Neural cell (in vitro differentiated cells): Measurements from ENCODE around the gene HADH. TPM values are rescaled to one million over a fixed set of nuclear protein-coding genes. Genes with fewer than 3 reads are reported as not detected.
"Not testable (repeated sequence)": the region's sequence is repeated elsewhere in the genome, so short reads cannot be mapped to it uniquely, and the experiment has no call there.

Experiments
- H2AFZ ChIP-seq: fragments of 200-600, 300-800 bp; sonication (generic), shearing (Covaris generic); 2 replicates; pipeline ENCODE4 v1.6.0; 2014; ENCODE audit warnings: low read depth, mild to moderate bottlenecking, antibody characterized with exemption, low read length, moderate library complexity
- H3F3A ChIP-seq: fragments of 200-600 bp; shearing (Covaris generic); 2 replicates; pipeline ENCODE4 v1.6.1; 2016; ENCODE audit warnings: mild to moderate bottlenecking, moderate library complexity, mixed read lengths, antibody characterized with exemption, low read length; ENCODE audit not compliant: insufficient read depth, poor library complexity, severe bottlenecking
- H3K27ac ChIP-seq: fragments of 200-600, 300-800 bp; sonication (generic), shearing (Covaris generic); 2 replicates; pipeline ENCODE4 v1.5.1; 2014; ENCODE audit warnings: mild to moderate bottlenecking, low read length, moderate library complexity
- H3K27me3 ChIP-seq: fragments of 300-800, 200-600 bp; sonication (generic), shearing (Covaris generic); 2 replicates; pipeline ENCODE4 v1.6.0; 2014; ENCODE audit warnings: mild to moderate bottlenecking, low read depth, low read length, moderate library complexity; ENCODE audit not compliant: insufficient read depth
- H3K36me3 ChIP-seq: fragments of 300-800, 200-600 bp; sonication (generic), shearing (Covaris generic); 2 replicates; pipeline ENCODE4 v1.5.1; 2014; ENCODE audit warnings: mild to moderate bottlenecking, antibody characterized with exemption, low read length, moderate library complexity; ENCODE audit not compliant: insufficient read depth
- H3K4me2 ChIP-seq: fragments of 300-800, 200-600 bp; sonication (generic), shearing (Covaris generic); 2 replicates; pipeline ENCODE4 v1.6.0; 2014; ENCODE audit warnings: mild to moderate bottlenecking, low read length
- H3K4me3 ChIP-seq: fragments of 300-800, 200-600 bp; sonication (generic), shearing (Covaris generic); 2 replicates; pipeline ENCODE4 v1.5.1; 2014; ENCODE audit warnings: mild to moderate bottlenecking, low read length, moderate library complexity
- H3K79me2 ChIP-seq: fragments of 200-600 bp; shearing (Covaris generic); replicated peaks from 2 replicates; pipeline ENCODE4 v1.6.0; 2014; ENCODE audit warnings: mild to moderate bottlenecking, low read length, moderate library complexity; ENCODE audit not compliant: insufficient read depth
- H3K9ac ChIP-seq: fragments of 300-800, 200-600 bp; sonication (generic), shearing (Covaris generic); 2 replicates; pipeline ENCODE4 v1.6.1; 2016; ENCODE audit warnings: mild to moderate bottlenecking, low read length, mixed read lengths
- H3K9me2 ChIP-seq: fragments of 200-600 bp; shearing (Covaris generic); 2 replicates; pipeline ENCODE4 v1.6.1; 2016; ENCODE audit warnings: mild to moderate bottlenecking, low read length, mixed read lengths; ENCODE audit not compliant: insufficient read depth
- H3K9me3 ChIP-seq: fragments of 200-600, 300-800 bp; sonication (generic), shearing (Covaris generic); 2 replicates; pipeline ENCODE4 v1.6.1; 2016; ENCODE audit warnings: mild to moderate bottlenecking, mixed run types, low read length, moderate library complexity, mixed read lengths
- H4K20me1 ChIP-seq: fragments of 200-600 bp; shearing (Covaris generic); 2 replicates; pipeline ENCODE4 v1.6.1; 2016; ENCODE audit warnings: mild to moderate bottlenecking, mixed run types; ENCODE audit not compliant: insufficient read depth
- CTCF ChIP-seq: fragments of 450-650 bp; IDR thresholded peaks from 2 replicates; pipeline ENCODE4 v1.5.1; 2014; ENCODE audit warnings: antibody characterized with exemption, mild to moderate bottlenecking, moderate library complexity; ENCODE audit not compliant: poor library complexity, severe bottlenecking
- EP300 ChIP-seq: fragments of 450-650 bp; conservative IDR thresholded peaks from 2 replicates; pipeline ENCODE4 v1.6.1; 2014; ENCODE audit warnings: antibody characterized with exemption, mild to moderate bottlenecking, moderate library complexity; ENCODE audit not compliant: poor library complexity, severe bottlenecking
- EZH2 ChIP-seq: fragments of 200-600, 300-800 bp; shearing (Covaris generic), sonication (generic); IDR thresholded peaks from 2 replicates; pipeline ENCODE4 v1.6.1; 2014; ENCODE audit warnings: antibody characterized with exemption, low read length, borderline replicate concordance, mild to moderate bottlenecking; ENCODE audit not compliant: insufficient read depth, poor library complexity, severe bottlenecking
- MXI1 ChIP-seq: fragments of 450-650 bp; conservative IDR thresholded peaks from 2 replicates; pipeline ENCODE4 v1.6.1; 2014; ENCODE audit warnings: antibody characterized with exemption, mild to moderate bottlenecking; ENCODE audit not compliant: poor library complexity, severe bottlenecking
- POLR2AphosphoS5 ChIP-seq: IDR thresholded peaks from 2 replicates; pipeline ENCODE4 v1.6.1; 2012
- RAD21 ChIP-seq: fragments of 450-650 bp; conservative IDR thresholded peaks from 2 replicates; pipeline ENCODE4 v1.6.1; 2014; ENCODE audit warnings: antibody characterized with exemption, mild to moderate bottlenecking, moderate library complexity
- REST ChIP-seq: IDR thresholded peaks from 2 replicates; pipeline ENCODE4 v1.6.1; 2012; ENCODE audit warnings: borderline replicate concordance
- SMC3 ChIP-seq: fragments of 450-650 bp; conservative IDR thresholded peaks from 2 replicates; pipeline ENCODE4 v1.6.1; 2014; ENCODE audit warnings: antibody characterized with exemption, mild to moderate bottlenecking, moderate library complexity; ENCODE audit not compliant: poor library complexity
- TAF1 ChIP-seq: IDR thresholded peaks from 2 replicates; pipeline ENCODE4 v1.6.1; 2012; ENCODE audit warnings: low read depth
- polyA plus RNA-seq: library from polyadenylated mRNA; depleted of rRNA; stranded (reverse); fragments of >200 nt; gene quantifications from 2 replicates; pipeline ENCODE4 v1.2.3, GENCODE V29; 2014

HADH gene
- polyA plus RNA-seq, 1 donor from 2014 or later, result 25.7 TPM

GRCh38 chr4:108008721-108009120 is 19.0 kb downstream of the HADH start:
- Histone ChIP-seq H3K4me2 (no peak overlapping the region), H3K36me3 (no peaks in the 10 kb centered on the region), H3F3A (no peaks in the 10 kb centered on the region), H3K27me3 (no peaks in the 10 kb centered on the region), H3K79me2 (no peaks in the 10 kb centered on the region), H2AFZ (no peak overlapping the region), H3K9me3 (no peaks in the 10 kb centered on the region), H3K4me3 (no peak overlapping the region), H3K27ac (no peak overlapping the region), H3K9me2 (no peaks in the 10 kb centered on the region), H3K9ac (no peak overlapping the region), H4K20me1 (no peaks in the 10 kb centered on the region)
- TF ChIP-seq SMC3 (no peak), MXI1 (no peak), EZH2 (no peak), POLR2AphosphoS5 (no peak), TAF1 (no peak), CTCF (no peak), RAD21 (no peak), EP300 (no peak), REST (no peak)

GRCh38 chr4:108010167-108010566 is 20.5 kb downstream of the HADH start:
- Histone ChIP-seq H3K27me3 (no peaks in the 10 kb centered on the region), H3K27ac (no peak overlapping the region), H3K79me2 (no peaks in the 10 kb centered on the region), H3F3A (no peaks in the 10 kb centered on the region), H3K9me2 (no peaks in the 10 kb centered on the region), H4K20me1 (no peaks in the 10 kb centered on the region), H3K36me3 (no peaks in the 10 kb centered on the region), H3K9ac (no peak overlapping the region), H3K4me3 (no peak overlapping the region), H3K4me2 (no peak overlapping the region), H3K9me3 (no peaks in the 10 kb centered on the region), H2AFZ (no peak overlapping the region)
- TF ChIP-seq RAD21 (no peak), SMC3 (no peak), EP300 (no peak), TAF1 (no peak), EZH2 (no peak), CTCF (no peak), MXI1 (no peak), POLR2AphosphoS5 (no peak), REST (no peak)

GRCh38 chr4:108012382-108012781 is 22.7 kb downstream of the HADH start:
- H3K27ac ChIP-seq, H3K9ac ChIP-seq, H3K9me2 ChIP-seq, H3K79me2 ChIP-seq, H3K4me3 ChIP-seq, H3F3A ChIP-seq, H3K9me3 ChIP-seq, H2AFZ ChIP-seq, H3K27me3 ChIP-seq, H4K20me1 ChIP-seq, H3K4me2 ChIP-seq, H3K36me3 ChIP-seq: not testable (repeated sequence)
